ENCODE data around the gene SP7.

GRCh38 chr12:53353257-53353655, 17.1 kb upstream of the SP7 start:
- TF ChIP-seq CTCF (conservative IDR thresholded peaks at IDR 0.05 in 1 of 2, IDR thresholded peaks at IDR 0.05 in 1 of 2; ENCODE audit: extremely low read depth in 1 of 2, insufficient read depth in 1 of 2, low read depth in 1 of 2, low read length in 2 of 2), result no peak
- no peak for TF ChIP-seq EZH2 (IDR thresholded peaks at IDR 0.05; ENCODE audit: borderline replicate concordance, low read length)

Data from mammary epithelial cell (primary cell).